ENCODE results near the gene PFDN4. TPM values are rescaled to one million over a fixed set of nuclear protein-coding genes. Genes with fewer than 3 reads are reported as not detected.

The PFDN4 gene
- total RNA-seq, 4 donors from 2014 or later = 60.0 to 108 (median 85.1) TPM

DNA sequence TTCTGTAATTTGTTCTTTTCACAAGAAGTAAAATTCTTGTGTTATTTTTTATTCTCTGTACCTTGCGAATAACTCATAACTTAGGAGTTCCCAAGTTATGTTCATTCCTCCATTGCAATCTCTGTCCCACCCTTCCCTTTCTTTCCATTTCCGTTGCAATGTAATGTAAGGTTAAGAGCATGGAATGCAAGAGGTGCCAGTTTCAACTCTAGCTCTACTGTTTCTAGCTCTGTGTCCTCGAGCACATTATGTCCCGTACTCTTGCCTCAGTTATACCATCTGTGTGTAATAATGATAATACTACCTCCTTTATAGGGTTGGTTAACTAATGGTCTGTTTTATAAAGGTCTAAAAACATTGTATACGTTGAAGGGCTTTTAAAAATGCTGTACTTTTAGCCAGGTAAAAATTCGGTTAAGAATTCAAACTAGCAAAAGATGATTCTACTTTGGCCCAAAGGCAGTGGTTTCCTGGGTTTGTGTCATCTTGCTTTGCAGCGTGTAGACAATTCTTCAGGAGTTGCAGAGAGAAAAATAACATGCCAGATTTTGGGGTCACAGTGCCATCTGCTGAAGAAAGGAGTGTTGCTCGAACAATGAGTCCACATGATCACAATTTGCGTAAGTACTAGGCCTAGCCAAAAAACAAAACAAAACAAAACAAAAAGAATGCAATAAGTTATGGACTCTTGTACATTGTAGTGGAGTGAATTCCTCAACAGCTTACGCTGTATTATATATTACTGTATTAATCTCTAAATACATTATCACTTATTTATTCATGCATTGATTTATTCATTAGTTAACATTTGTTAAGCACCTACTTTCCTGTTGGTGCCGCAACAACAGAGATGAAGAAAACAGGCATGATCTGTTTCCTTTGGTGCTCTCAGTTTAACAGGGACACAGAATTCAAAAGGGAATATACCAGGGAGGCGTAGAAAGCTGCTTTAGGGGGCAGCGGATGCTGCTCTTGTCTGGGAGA is 10.0 kb upstream of the PFDN4 start:
- H3K27me3 ChIP-seq = no peaks in the 10 kb centered on the region
- WGBS, 2 donors = 71 to 72% methylated on average over 13 of the region's 13 CpGs
- H3K36me3 ChIP-seq = no peaks in the 10 kb centered on the region
- no peak for DNase-seq (ENCODE audit: low spot score in 2 of 2)
- H3K4me3 ChIP-seq = no peak overlapping the region
- no peaks in the 10 kb centered on the region for H3K9me3 ChIP-seq
- H3K4me1 ChIP-seq = no peaks in the 10 kb centered on the region
- TF ChIP-seq, protein P1, sequence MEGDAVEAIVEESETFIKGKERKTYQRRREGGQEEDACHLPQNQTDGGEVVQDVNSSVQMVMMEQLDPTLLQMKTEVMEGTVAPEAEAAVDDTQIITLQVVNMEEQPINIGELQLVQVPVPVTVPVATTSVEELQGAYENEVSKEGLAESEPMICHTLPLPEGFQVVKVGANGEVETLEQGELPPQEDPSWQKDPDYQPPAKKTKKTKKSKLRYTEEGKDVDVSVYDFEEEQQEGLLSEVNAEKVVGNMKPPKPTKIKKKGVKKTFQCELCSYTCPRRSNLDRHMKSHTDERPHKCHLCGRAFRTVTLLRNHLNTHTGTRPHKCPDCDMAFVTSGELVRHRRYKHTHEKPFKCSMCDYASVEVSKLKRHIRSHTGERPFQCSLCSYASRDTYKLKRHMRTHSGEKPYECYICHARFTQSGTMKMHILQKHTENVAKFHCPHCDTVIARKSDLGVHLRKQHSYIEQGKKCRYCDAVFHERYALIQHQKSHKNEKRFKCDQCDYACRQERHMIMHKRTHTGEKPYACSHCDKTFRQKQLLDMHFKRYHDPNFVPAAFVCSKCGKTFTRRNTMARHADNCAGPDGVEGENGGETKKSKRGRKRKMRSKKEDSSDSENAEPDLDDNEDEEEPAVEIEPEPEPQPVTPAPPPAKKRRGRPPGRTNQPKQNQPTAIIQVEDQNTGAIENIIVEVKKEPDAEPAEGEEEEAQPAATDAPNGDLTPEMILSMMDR (IDR thresholded peaks at IDR 0.05) = no peak
- TF ChIP-seq EP300 (IDR thresholded peaks at IDR 0.05) (no peak), POLR2A (IDR thresholded peaks at IDR 0.05) (no peak)
- no peak overlapping the region for H3K27ac ChIP-seq

DNA sequence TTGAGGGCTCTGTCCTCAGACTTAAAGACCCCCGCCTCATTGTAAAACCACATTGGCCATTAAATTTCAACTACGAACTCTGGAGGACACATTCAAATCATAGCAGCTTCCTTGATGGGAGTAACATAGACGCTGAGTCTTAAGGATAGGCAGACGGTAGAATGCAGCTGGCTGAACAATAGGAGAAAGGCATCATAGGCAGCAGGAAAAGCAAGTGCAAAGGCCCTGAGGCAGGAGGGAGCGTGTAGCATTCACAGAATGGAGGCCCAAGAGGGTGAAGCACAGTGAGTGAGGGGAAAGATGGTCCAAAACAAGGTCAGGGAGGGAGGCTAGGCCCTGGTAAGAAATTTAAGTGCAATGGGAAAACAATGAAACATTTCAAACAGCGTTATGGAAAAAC is 8.6 kb upstream of the PFDN4 start:
- TF ChIP-seq, protein P1 (IDR thresholded peaks at IDR 0.05) = no peak
- TF ChIP-seq POLR2A (IDR thresholded peaks at IDR 0.05) (no peak), EP300 (IDR thresholded peaks at IDR 0.05) (no peak)
- H3K4me1 ChIP-seq = no peaks in the 10 kb centered on the region
- H3K4me3 ChIP-seq = no peak overlapping the region
- 74 to 75% methylated on average over 6 of the region's 6 CpGs for WGBS, 2 donors
- H3K9me3 ChIP-seq = no peaks in the 10 kb centered on the region
- no peaks in the 10 kb centered on the region for H3K27me3 ChIP-seq
- no peaks in the 10 kb centered on the region for H3K36me3 ChIP-seq
- H3K27ac ChIP-seq = no peak overlapping the region
- no peak for DNase-seq (ENCODE audit: low spot score in 2 of 2)

DNA sequence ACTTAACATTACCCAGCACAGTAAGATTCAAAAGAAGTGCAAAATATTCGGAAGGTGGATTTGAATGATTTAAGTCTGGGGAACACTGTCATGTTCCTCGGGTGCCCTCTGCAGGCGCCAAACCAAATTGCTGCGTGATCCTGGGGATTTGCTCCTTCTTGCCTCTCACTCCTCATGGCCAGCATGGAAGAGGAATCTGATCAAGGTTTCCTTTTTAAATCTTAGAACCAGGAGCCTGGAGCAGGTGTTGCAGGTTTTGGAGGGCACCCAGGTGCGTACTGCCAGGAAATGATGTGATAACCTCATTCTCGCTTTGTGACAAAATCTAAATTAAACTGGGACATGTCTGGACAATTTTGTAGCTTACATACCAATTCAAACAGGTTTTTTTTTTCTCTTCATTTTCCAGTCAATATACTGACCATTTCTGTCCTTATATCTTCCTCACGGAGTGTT is 8.1 kb upstream of the PFDN4 start:
- Histone ChIP-seq H3K4me1 (no peaks in the 10 kb centered on the region), H3K27ac (no peak overlapping the region), H3K36me3 (no peaks in the 10 kb centered on the region), H3K27me3 (no peaks in the 10 kb centered on the region), H3K4me3 (no peak overlapping the region), H3K9me3 (no peaks in the 10 kb centered on the region)
- peak; percentile 70 to 87 for DNase-seq (ENCODE audit: low spot score in 2 of 2)
- TF ChIP-seq EP300 (IDR thresholded peaks at IDR 0.05) (no peak), POLR2A (IDR thresholded peaks at IDR 0.05) (no peak)
- TF ChIP-seq, protein P1 (IDR thresholded peaks at IDR 0.05) = peak; percentile 79 to 89 (median 84)
- 16 to 22% methylated on average over 7 of the region's 7 CpGs for WGBS, 2 donors

DNA sequence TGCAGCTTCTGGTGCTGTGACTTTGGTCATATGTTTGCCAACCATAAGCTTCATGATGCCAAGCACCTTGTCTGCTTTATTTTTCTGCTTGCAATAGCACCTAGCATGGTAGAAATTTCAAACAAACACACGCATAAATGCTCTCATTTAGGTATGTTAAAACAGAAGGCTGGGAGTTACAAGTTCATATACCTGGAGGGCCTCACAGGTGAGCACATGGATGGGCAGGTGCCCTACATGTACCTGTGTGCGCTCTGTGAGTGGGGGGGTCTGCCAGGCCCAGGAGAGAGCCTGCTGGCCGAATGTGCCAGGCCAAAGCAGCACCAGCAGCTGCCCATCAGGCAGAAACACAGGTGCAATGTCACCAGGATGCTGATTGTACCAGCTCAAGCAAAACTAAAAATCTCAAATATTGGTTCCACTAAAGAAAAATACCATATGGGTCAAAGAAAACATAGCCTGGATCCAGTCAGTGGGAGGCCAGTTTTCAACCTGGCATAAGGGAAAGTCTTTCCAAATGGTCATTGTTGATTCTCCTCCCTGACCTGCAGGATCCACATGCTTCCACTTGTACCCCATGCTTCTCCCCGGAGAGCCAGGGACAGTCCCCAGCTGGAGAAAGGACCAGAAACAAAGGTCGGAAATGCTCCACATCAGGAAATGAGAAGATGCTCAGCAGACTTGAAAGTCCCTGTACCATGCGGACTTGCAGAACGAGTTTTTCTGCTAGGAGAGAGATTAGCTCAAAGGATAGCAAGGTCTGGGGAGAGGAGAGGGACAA is 7.2 kb upstream of the PFDN4 start:
- Histone ChIP-seq H3K27ac (no peak overlapping the region), H3K36me3 (no peaks in the 10 kb centered on the region), H3K9me3 (no peaks in the 10 kb centered on the region), H3K4me3 (no peak overlapping the region), H3K27me3 (no peaks in the 10 kb centered on the region), H3K4me1 (no peaks in the 10 kb centered on the region)
- TF ChIP-seq POLR2A (IDR thresholded peaks at IDR 0.05) (no peak), EP300 (IDR thresholded peaks at IDR 0.05) (no peak)
- TF ChIP-seq, protein P1 (IDR thresholded peaks at IDR 0.05) = no peak
- no peak for DNase-seq (ENCODE audit: low spot score in 2 of 2)
- 71 to 82% methylated on average over 7 of the region's 7 CpGs for WGBS, 2 donors

All from tibial nerve (tissue), 4 donors.